Transverse colon (tissue), 4 donors: ENCODE data around the gene DCST2.

Experiments used
- POLR2AphosphoS5 ChIP-seq, 3 donors: sonication (generic); formaldehyde crosslinking; IDR thresholded peaks; one replicate each; pipeline ENCODE4 v1.6.1; 2016; ENCODE audit warnings: antibody characterized with exemption in 3 of 3
- TF ChIP-seq, protein P1 (sequence below), 5 experiments: fragments of 200-600 bp in 3 of 5; fragments of 450-650 bp in 2 of 5; sonication (generic) in 3 of 5; IDR thresholded peaks; 1 replicate in 2 of 5; 2 replicates in 3 of 5; pipeline ENCODE4 v1.5.1; 2016 to 2017; ENCODE audit warnings: antibody characterized with exemption in 5 of 5, inconsistent platforms in 3 of 5, mild to moderate bottlenecking in 2 of 5, moderate library complexity in 1 of 5

DNA sequence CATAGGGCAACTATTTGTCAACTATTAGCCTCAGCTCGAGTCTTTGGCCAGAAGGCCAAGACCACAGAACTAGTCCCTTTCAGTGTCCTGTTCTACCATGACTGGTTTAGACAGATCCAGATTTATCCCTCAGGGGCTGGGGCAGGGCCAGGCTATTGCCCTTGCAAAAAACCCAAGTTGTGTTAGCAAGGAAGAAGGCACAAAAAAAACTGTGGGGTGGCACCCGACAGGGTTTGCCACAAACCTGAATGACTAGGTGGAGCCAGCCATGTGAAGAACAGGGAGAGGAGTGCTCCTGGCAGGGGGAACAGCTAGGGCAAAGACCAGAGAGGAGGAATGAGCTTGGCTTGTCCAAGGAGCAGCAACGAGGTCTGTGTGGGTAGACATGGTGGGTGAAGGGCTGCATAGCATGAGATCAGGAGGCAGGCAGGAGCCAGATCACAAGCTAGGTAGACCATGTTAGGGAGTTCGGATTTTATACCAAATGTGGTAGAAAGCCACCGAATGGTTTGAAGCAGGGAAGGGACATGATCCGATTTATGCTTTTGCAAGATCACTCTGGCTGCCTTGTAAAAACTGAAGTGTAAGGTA, 4.4 kb upstream of the DCST2 start:
- TF ChIP-seq, protein P1, sequence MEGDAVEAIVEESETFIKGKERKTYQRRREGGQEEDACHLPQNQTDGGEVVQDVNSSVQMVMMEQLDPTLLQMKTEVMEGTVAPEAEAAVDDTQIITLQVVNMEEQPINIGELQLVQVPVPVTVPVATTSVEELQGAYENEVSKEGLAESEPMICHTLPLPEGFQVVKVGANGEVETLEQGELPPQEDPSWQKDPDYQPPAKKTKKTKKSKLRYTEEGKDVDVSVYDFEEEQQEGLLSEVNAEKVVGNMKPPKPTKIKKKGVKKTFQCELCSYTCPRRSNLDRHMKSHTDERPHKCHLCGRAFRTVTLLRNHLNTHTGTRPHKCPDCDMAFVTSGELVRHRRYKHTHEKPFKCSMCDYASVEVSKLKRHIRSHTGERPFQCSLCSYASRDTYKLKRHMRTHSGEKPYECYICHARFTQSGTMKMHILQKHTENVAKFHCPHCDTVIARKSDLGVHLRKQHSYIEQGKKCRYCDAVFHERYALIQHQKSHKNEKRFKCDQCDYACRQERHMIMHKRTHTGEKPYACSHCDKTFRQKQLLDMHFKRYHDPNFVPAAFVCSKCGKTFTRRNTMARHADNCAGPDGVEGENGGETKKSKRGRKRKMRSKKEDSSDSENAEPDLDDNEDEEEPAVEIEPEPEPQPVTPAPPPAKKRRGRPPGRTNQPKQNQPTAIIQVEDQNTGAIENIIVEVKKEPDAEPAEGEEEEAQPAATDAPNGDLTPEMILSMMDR (IDR thresholded peaks at IDR 0.05): no peak
- peak in 1 of 3 donors; percentile 22 for TF ChIP-seq POLR2AphosphoS5 (IDR thresholded peaks at IDR 0.05)
